ENCODE data around the gene WFIKKN2. TPM values are rescaled to one million over a fixed set of nuclear protein-coding genes. Genes with fewer than 3 reads are reported as not detected.

The WFIKKN2 gene
- total RNA-seq, 2 donors from 2014 or later = 0.14 TPM; not detected in 1

DNA sequence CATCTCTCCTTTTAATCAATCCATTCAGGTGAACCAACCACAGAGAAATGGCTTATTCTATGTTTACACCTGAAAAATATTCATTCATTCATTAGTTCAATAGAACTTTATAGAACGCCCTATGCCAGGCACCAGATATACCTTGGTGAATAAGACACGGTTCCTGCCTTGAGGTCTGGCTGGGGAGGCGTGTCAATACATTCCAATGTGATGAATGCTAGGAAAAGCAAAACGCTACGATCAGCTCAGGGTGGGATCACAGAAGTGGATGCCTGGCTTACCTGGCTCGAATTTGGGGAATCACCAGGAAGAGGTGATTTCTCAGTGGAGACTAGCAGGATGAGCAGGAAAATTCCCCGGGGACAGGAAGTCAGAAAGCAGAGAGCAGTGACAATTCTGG lies 17.5 kb upstream of the WFIKKN2 start:
- H3K27ac ChIP-seq = no peak overlapping the region
- DNase-seq (ENCODE audit: low spot score) (no peak), ATAC-seq (ENCODE audit: insufficient number of reproducible peaks, low FRiP score, low read depth) (no peak)
- TF ChIP-seq, protein P1, sequence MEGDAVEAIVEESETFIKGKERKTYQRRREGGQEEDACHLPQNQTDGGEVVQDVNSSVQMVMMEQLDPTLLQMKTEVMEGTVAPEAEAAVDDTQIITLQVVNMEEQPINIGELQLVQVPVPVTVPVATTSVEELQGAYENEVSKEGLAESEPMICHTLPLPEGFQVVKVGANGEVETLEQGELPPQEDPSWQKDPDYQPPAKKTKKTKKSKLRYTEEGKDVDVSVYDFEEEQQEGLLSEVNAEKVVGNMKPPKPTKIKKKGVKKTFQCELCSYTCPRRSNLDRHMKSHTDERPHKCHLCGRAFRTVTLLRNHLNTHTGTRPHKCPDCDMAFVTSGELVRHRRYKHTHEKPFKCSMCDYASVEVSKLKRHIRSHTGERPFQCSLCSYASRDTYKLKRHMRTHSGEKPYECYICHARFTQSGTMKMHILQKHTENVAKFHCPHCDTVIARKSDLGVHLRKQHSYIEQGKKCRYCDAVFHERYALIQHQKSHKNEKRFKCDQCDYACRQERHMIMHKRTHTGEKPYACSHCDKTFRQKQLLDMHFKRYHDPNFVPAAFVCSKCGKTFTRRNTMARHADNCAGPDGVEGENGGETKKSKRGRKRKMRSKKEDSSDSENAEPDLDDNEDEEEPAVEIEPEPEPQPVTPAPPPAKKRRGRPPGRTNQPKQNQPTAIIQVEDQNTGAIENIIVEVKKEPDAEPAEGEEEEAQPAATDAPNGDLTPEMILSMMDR (IDR thresholded peaks at IDR 0.05) = no peak
- no peaks in the 10 kb centered on the region for H3K27me3 ChIP-seq (replicated peaks; ENCODE audit: insufficient read depth)
- no peaks in the 10 kb centered on the region for H3K4me1 ChIP-seq (ENCODE audit: control insufficient read depth in 1 of 2, low read depth in 2 of 2)
- no peaks in the 10 kb centered on the region for H3K9me3 ChIP-seq
- no peaks in the 10 kb centered on the region for H3K36me3 ChIP-seq
- H3K4me3 ChIP-seq = no peak overlapping the region

DNA sequence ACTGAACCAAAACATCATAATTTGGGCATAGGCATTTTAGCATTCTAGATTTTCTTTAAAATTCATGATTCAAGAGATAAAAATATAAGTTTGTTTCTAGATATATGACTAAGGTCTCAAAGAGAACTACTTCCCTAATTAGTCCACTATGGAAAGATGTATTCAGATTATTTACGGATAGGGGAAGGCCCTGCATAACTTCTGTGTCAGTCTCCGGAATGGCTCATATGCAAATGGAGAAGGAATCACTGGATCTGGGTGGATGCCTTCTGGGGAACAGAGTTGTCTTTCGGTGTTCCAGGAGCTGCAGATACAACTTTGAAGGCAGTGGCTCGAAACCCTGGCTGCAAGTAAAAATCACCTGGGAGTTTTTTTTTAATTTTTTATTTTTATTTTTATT lies 17.1 kb upstream of the WFIKKN2 start:
- H3K27ac ChIP-seq = no peak overlapping the region
- no peaks in the 10 kb centered on the region for H3K9me3 ChIP-seq
- DNase-seq (ENCODE audit: low spot score) = no peak
- TF ChIP-seq, protein P1 (IDR thresholded peaks at IDR 0.05) = no peak
- no peaks in the 10 kb centered on the region for H3K27me3 ChIP-seq (replicated peaks; ENCODE audit: insufficient read depth)
- no peaks in the 10 kb centered on the region for H3K4me1 ChIP-seq (ENCODE audit: control insufficient read depth in 1 of 2, low read depth in 2 of 2)
- no peaks in the 10 kb centered on the region for H3K36me3 ChIP-seq
- no peak overlapping the region for H3K4me3 ChIP-seq
- no peak for ATAC-seq (ENCODE audit: insufficient number of reproducible peaks, low FRiP score, low read depth)

DNA sequence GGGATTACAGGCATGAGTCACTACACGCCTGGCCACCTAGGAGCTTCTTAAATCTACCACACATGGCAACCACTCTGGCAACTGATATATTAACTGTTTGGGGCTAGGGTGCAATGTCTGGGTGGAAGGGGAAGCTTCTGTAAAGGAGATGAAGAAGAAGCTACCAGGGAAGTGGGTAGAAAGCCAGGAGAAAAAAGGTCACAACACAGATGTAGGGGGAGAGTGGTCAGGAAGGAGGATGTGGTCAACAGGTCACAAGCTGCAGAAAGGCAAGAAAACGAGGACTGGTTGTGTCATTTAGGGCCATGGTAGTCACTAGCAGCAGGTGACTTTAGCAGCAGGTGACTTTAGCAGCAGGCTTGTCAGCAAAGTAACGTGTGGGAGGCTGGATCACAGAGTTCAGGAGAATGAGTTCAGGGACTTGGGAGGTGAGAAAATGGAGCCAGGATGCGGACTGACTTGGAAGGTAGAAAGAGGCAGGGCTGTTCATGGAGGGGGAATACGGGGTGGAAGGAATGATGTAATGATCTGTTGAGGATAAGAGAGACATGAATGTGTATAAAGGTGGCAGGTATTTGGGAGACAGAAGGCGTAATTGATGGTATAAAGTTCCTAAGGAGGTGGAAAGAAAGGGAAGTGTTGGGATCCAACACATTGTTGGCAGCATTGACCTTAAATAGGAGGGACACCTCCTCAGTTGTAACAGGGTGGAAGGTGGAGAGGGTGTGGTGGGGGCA lies 16.3 kb upstream of the WFIKKN2 start:
- no peak overlapping the region for H3K27ac ChIP-seq
- H3K9me3 ChIP-seq = no peaks in the 10 kb centered on the region
- DNase-seq (ENCODE audit: low spot score) (no peak), ATAC-seq (ENCODE audit: insufficient number of reproducible peaks, low FRiP score, low read depth) (no peak)
- no peaks in the 10 kb centered on the region for H3K27me3 ChIP-seq (replicated peaks; ENCODE audit: insufficient read depth)
- TF ChIP-seq, protein P1 (IDR thresholded peaks at IDR 0.05) = no peak
- H3K36me3 ChIP-seq = no peaks in the 10 kb centered on the region
- H3K4me1 ChIP-seq (ENCODE audit: control insufficient read depth in 1 of 2, low read depth in 2 of 2) = no peaks in the 10 kb centered on the region
- H3K4me3 ChIP-seq = no peak overlapping the region

DNA sequence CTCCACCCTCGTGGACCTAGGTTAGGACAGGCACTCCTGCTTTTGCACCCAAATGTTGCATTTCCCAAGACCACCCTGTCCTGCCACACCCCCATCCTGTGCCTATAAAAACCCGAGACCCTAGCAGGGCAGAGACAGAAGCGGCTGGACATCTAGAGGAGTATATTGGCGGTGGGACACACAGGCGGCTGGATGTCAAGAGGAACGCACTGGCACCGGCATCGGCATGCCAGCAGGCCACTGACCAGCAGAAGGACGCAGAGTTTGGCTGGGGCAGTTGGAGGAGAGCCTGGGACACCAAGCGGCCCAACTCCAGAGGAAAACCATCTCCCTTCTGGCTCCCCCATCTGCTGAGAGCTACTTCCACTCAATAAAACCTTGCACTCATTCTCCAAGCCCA lies 14.7 kb upstream of the WFIKKN2 start:
- Histone ChIP-seq H3K4me3 (no peak overlapping the region), H3K4me1 (ENCODE audit: control insufficient read depth in 1 of 2, low read depth in 2 of 2) (no peaks in the 10 kb centered on the region), H3K36me3 (no peaks in the 10 kb centered on the region), H3K9me3 (no peaks in the 10 kb centered on the region), H3K27me3 (replicated peaks; ENCODE audit: insufficient read depth) (no peaks in the 10 kb centered on the region), H3K27ac (no peak overlapping the region)
- no peak for DNase-seq (ENCODE audit: low spot score)
- no peak for ATAC-seq (ENCODE audit: insufficient number of reproducible peaks, low FRiP score, low read depth)
- TF ChIP-seq, protein P1 (IDR thresholded peaks at IDR 0.05) = no peak

DNA sequence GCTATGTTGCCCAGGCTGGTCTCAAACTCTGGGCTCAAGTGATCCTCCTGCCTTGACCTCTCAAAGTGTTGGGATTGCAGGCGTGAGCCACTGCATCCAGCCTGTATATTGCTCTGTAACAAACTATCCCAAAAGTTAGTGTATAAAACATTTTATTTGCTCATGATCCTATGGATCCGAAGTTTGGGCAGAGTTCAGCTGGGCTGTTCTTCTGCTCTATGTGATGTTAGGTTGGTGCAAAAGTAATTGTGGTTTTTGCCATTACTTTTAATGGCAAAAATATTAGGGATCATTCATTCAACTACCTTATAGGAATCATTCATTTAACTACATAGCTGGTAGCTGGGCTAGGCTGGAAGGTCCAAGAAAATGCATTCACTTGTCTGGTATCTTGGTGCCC lies 12.8 kb upstream of the WFIKKN2 start:
- no peak overlapping the region for H3K27ac ChIP-seq
- no peak for ATAC-seq (ENCODE audit: insufficient number of reproducible peaks, low FRiP score, low read depth)

More for the DNA sequence above, 12.8 kb upstream of the WFIKKN2 start:
- TF ChIP-seq, protein P1 (IDR thresholded peaks at IDR 0.05) = no peak
- H3K9me3 ChIP-seq = no peaks in the 10 kb centered on the region
- no peaks in the 10 kb centered on the region for H3K4me1 ChIP-seq (ENCODE audit: control insufficient read depth in 1 of 2, low read depth in 2 of 2)
- no peaks in the 10 kb centered on the region for H3K27me3 ChIP-seq (replicated peaks; ENCODE audit: insufficient read depth)
- H3K4me3 ChIP-seq = no peak overlapping the region
- no peaks in the 10 kb centered on the region for H3K36me3 ChIP-seq
- DNase-seq (ENCODE audit: low spot score) = no peak

Measured in thoracic aorta (tissue), 2 donors.